Measurements from ENCODE around the gene GPC3.

The GPC3 gene

GRCh38 chrX:133840415-133840814, 145.0 kb downstream of the GPC3 start:
- no peak for DNase-seq (ENCODE audit: low read depth)

GRCh38 chrX:133838761-133839676, 146.4 kb downstream of the GPC3 start:
- DNase-seq (ENCODE audit: low read depth) = peak; percentile 2

- DNase-seq (ENCODE audit: low read depth) = no peak
Observed at GRCh38 chrX:133837091-133837490, 148.3 kb downstream of the GPC3 start.

GRCh38 chrX:133836561-133836960, 148.8 kb downstream of the GPC3 start:
- DNase-seq (ENCODE audit: low read depth) = no peak

- DNase-seq (ENCODE audit: low read depth) = no peak
Observed at GRCh38 chrX:133834771-133835170, 150.6 kb downstream of the GPC3 start.

GRCh38 chrX:133819546-133819945, 165.8 kb downstream of the GPC3 start:
- no peak for DNase-seq (ENCODE audit: low read depth)

GRCh38 chrX:133818019-133818418, 167.4 kb downstream of the GPC3 start:
- DNase-seq (ENCODE audit: low read depth) = no peak

GRCh38 chrX:133815496-133815895, 169.9 kb downstream of the GPC3 start:
- no peak for DNase-seq (ENCODE audit: low read depth)

- DNase-seq (ENCODE audit: low read depth) = no peak
Observed at GRCh38 chrX:133813971-133814370, 171.4 kb downstream of the GPC3 start.

- no peak for DNase-seq (ENCODE audit: low read depth)
Observed at GRCh38 chrX:133812402-133812801, 173.0 kb downstream of the GPC3 start.

- no peak for DNase-seq (ENCODE audit: low read depth)
Observed at GRCh38 chrX:133810925-133811324, 174.5 kb downstream of the GPC3 start.

GRCh38 chrX:133804072-133804471, 181.3 kb downstream of the GPC3 start:
- DNase-seq (ENCODE audit: low read depth) = no peak

- DNase-seq (ENCODE audit: low read depth) = no peak
Observed at GRCh38 chrX:133796282-133796681, 189.1 kb downstream of the GPC3 start.

- DNase-seq (ENCODE audit: low read depth) = no peak
Observed at GRCh38 chrX:133794126-133794525, 191.3 kb downstream of the GPC3 start.

- no peak for DNase-seq (ENCODE audit: low read depth)
Observed at GRCh38 chrX:133793626-133794025, 191.8 kb downstream of the GPC3 start.

- DNase-seq (ENCODE audit: low read depth) = peak; percentile 43
Observed at GRCh38 chrX:133792198-133792953, 193.0 kb downstream of the GPC3 start.

- no peak for DNase-seq (ENCODE audit: low read depth)
Observed at GRCh38 chrX:133789829-133790228, 195.6 kb downstream of the GPC3 start.

- no peak for DNase-seq (ENCODE audit: low read depth)
Observed at GRCh38 chrX:133786382-133786781, 199.0 kb downstream of the GPC3 start.

- no peak for DNase-seq (ENCODE audit: low read depth)
Observed at GRCh38 chrX:133783274-133783673, 202.1 kb downstream of the GPC3 start.

- DNase-seq (ENCODE audit: low read depth) = no peak
Observed at GRCh38 chrX:133781174-133781573, 204.2 kb downstream of the GPC3 start.

GRCh38 chrX:133776072-133776471, 209.3 kb downstream of the GPC3 start:
- peak; percentile 8 for DNase-seq (ENCODE audit: low read depth)

GRCh38 chrX:133774807-133775206, 210.6 kb downstream of the GPC3 start:
- no peak for DNase-seq (ENCODE audit: low read depth)

- no peak for DNase-seq (ENCODE audit: low read depth)
Observed at GRCh38 chrX:133771086-133771646, 214.2 kb downstream of the GPC3 start.

All from T follicular helper cell (primary cell).